Gastroesophageal sphincter (tissue), 3 donors: ENCODE measurements around the gene HOXA6.

Source experiments
- POLR2A ChIP-seq, 2 donors: fragments of 450-650 bp; IDR thresholded peaks; one replicate each; pipeline ENCODE4 v1.6.1; 2017; ENCODE audit warnings: antibody characterized with exemption in 2 of 2, mild to moderate bottlenecking in 2 of 2, moderate library complexity in 1 of 2
- POLR2AphosphoS5 ChIP-seq: sonication (generic); formaldehyde crosslinking; IDR thresholded peaks from one replicate; pipeline ENCODE4 v1.6.1; 2017; ENCODE audit warnings: antibody characterized with exemption
- TF ChIP-seq, protein P1 (sequence below), 4 experiments: fragments of 200-600 bp in 2 of 4; fragments of 450-650 bp in 2 of 4; sonication (generic) in 1 of 4; IDR thresholded peaks; one replicate each; pipeline ENCODE4 v1.5.1; 2017 to 2019; ENCODE audit warnings: antibody characterized with exemption in 4 of 4, mild to moderate bottlenecking in 2 of 4, moderate library complexity in 2 of 4

DNA sequence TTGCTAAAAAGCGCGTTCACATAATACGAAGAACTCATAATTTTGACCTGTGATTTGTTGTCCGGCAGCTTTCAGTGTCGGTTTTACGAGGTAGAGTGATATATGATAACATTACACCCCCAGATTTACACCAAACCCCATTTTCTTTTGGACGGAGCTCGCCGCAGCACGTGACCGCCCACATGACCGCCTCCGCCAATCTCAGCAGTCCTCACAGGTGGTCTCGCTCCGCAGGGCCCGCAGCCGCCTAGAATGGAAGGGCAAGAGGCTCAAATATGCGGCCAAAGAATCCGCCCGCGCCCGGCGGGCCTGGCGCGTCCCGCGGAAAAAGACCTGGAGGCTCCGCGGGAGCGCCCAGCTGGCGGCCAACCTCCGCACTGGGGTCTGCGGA is 8.9 kb upstream of the HOXA6 start, which contains the start of gene HOXA7:
- TF ChIP-seq, protein P1, sequence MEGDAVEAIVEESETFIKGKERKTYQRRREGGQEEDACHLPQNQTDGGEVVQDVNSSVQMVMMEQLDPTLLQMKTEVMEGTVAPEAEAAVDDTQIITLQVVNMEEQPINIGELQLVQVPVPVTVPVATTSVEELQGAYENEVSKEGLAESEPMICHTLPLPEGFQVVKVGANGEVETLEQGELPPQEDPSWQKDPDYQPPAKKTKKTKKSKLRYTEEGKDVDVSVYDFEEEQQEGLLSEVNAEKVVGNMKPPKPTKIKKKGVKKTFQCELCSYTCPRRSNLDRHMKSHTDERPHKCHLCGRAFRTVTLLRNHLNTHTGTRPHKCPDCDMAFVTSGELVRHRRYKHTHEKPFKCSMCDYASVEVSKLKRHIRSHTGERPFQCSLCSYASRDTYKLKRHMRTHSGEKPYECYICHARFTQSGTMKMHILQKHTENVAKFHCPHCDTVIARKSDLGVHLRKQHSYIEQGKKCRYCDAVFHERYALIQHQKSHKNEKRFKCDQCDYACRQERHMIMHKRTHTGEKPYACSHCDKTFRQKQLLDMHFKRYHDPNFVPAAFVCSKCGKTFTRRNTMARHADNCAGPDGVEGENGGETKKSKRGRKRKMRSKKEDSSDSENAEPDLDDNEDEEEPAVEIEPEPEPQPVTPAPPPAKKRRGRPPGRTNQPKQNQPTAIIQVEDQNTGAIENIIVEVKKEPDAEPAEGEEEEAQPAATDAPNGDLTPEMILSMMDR (IDR thresholded peaks at IDR 0.05), result no peak
- TF ChIP-seq POLR2A (IDR thresholded peaks at IDR 0.05), result no peak
- TF ChIP-seq POLR2AphosphoS5, result peak; percentile 21
